Naive B cell (primary cell): ENCODE measurements around the gene CCDC38. TPM values are rescaled to one million over a fixed set of nuclear protein-coding genes. Genes with fewer than 3 reads are reported as not detected.

Source experiments
- ATAC-seq, 2 donors: fragments of 150-1000 bp; cut with Tn5 transposase; 2 replicates each; pipeline ENCODE4 v1.10.0; 2021; ENCODE audit warnings: low read depth in 2 of 2, mild to moderate bottlenecking in 2 of 2, moderate library complexity in 2 of 2
- DNase-seq: peaks from one replicate; pipeline ENCODE4 v3.0.0; 2022
- H3K27ac Mint-ChIP-seq, 6 donors: one replicate each; pipeline ENCODE4 v1.8.0; 2020 to 2022; ENCODE audit warnings: mild to moderate bottlenecking in 6 of 6, mixed read lengths in 6 of 6, moderate library complexity in 5 of 6, inconsistent platforms in 2 of 6
- H3K27me3 Mint-ChIP-seq, 3 donors: one replicate each; pipeline ENCODE4 v1.8.0; 2021 to 2022; ENCODE audit warnings: mixed read lengths in 3 of 3, mild to moderate bottlenecking in 1 of 3
- H3K36me3 Mint-ChIP-seq, 2 donors: one replicate each; pipeline ENCODE4 v1.8.0; 2020 to 2022; ENCODE audit warnings: mixed read lengths in 2 of 2, inconsistent platforms in 1 of 2, mild to moderate bottlenecking in 1 of 2
- H3K4me1 Mint-ChIP-seq, 3 donors: one replicate each; pipeline ENCODE4 v1.8.0; 2020 to 2022; ENCODE audit warnings: mixed read lengths in 3 of 3, inconsistent platforms in 1 of 3, mild to moderate bottlenecking in 1 of 3, moderate library complexity in 1 of 3
- H3K4me3 Mint-ChIP-seq, 8 donors: one replicate each; pipeline ENCODE4 v1.8.0; 2020 to 2022; ENCODE audit warnings: mild to moderate bottlenecking in 8 of 8, mixed read lengths in 8 of 8, moderate library complexity in 8 of 8, inconsistent platforms in 2 of 8
- H3K9me3 Mint-ChIP-seq, 7 donors: one replicate each; pipeline ENCODE4 v1.8.0; 2020 to 2022; ENCODE audit warnings: mixed read lengths in 7 of 7, mild to moderate bottlenecking in 5 of 7, inconsistent platforms in 2 of 7, moderate library complexity in 1 of 7
- polyA plus RNA-seq, 6 donors: library from polyadenylated mRNA; unstranded; fragments of 300-500 nt; fragmentation: Illumina TruSeq; gene quantifications; one replicate each; pipeline ENCODE4 v1.2.3, GENCODE V29; 2021; ENCODE audit warnings: low read depth in 6 of 6

CCDC38 gene
- polyA plus RNA-seq, 6 donors from 2014 or later, result 0.12 TPM; not detected in 5

DNA sequence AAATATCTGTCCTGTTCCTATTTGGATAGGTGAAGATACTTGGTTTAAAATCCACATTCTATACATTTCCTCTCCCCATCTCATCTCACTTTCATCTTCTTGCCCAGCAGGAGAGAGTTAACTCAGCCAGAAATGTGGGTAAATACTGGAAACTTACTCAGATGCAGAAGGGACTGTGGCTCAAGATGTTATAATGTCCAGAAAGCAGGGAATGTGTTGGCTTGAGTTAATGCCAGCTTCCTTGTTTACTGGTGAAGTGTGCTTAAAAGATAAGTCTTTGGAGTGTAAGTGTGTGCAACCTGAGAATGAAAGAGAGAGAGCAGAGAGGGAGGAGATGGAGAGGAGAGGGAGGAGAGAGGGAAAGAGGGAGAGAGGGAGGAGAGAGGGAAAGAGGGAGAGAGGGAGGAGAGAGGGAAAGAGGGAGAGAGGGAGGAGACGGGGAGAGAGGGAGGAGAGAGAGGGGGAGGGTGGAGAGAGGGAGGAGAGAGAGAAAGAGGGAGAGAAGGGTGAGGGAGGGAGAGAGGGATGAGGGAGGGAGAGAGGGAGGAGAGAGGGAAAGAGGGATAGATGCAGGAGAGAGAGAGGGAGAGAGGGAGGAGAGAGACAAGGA lies 105.7 kb downstream of the CCDC38 start:
- no peak overlapping the region for H3K27ac Mint-ChIP-seq
- peaks cover 18 to 31% (median 26%) of the 10 kb centered on the region in 3 donors for H3K27me3 Mint-ChIP-seq
- no peaks in the 10 kb centered on the region for H3K9me3 Mint-ChIP-seq
- ATAC-seq (no peak), DNase-seq (no peak)
- H3K4me3 Mint-ChIP-seq, result no peak overlapping the region
- peaks cover 0 to 8% of the 10 kb centered on the region in 2 donors for H3K36me3 Mint-ChIP-seq
- H3K4me1 Mint-ChIP-seq, result peaks cover 0 to 5% (median 0%) of the 10 kb centered on the region in 3 donors

- Mint-ChIP-seq H3K4me1 (peaks cover 0 to 5% (median 0%) of the 10 kb centered on the region in 3 donors), H3K27me3 (peaks cover 18 to 31% (median 26%) of the 10 kb centered on the region in 3 donors)
Observed at GRCh38 chr12:95836185-95836609, 106.2 kb downstream of the CCDC38 start.

GRCh38 chr12:95834572-95834971 lies 107.8 kb downstream of the CCDC38 start:
- peaks cover 26 to 43% (median 26%) of the 10 kb centered on the region in 3 donors for H3K27me3 Mint-ChIP-seq
- H3K4me3 Mint-ChIP-seq, result no peak overlapping the region
- DNase-seq (no peak), ATAC-seq (no peak)
- no peaks in the 10 kb centered on the region for H3K9me3 Mint-ChIP-seq
- no peak overlapping the region for H3K27ac Mint-ChIP-seq
- peaks cover 0 to 8% of the 10 kb centered on the region in 2 donors for H3K36me3 Mint-ChIP-seq
- peaks cover 0 to 5% (median 0%) of the 10 kb centered on the region in 3 donors for H3K4me1 Mint-ChIP-seq

More at GRCh38 chr12:95836185-95836609, 106.2 kb downstream of the CCDC38 start:
- H3K36me3 Mint-ChIP-seq, result peaks cover 0 to 8% of the 10 kb centered on the region in 2 donors
- H3K27ac Mint-ChIP-seq, result no peak overlapping the region
- H3K4me3 Mint-ChIP-seq, result no peak overlapping the region
- ATAC-seq (no peak), DNase-seq (no peak)
- H3K9me3 Mint-ChIP-seq, result no peaks in the 10 kb centered on the region

- H3K27me3 Mint-ChIP-seq, result peaks cover 13 to 37% (median 23%) of the 10 kb centered on the region in 3 donors
- H3K27ac Mint-ChIP-seq, result no peak overlapping the region
- no peaks in the 10 kb centered on the region for H3K4me1 Mint-ChIP-seq
- ATAC-seq, result no peak
- no peak for DNase-seq
- no peaks in the 10 kb centered on the region for H3K36me3 Mint-ChIP-seq
- H3K9me3 Mint-ChIP-seq, result no peaks in the 10 kb centered on the region
- H3K4me3 Mint-ChIP-seq, result no peak overlapping the region
Observed at GRCh38 chr12:95830335-95831089, 111.9 kb downstream of the CCDC38 start.

DNA sequence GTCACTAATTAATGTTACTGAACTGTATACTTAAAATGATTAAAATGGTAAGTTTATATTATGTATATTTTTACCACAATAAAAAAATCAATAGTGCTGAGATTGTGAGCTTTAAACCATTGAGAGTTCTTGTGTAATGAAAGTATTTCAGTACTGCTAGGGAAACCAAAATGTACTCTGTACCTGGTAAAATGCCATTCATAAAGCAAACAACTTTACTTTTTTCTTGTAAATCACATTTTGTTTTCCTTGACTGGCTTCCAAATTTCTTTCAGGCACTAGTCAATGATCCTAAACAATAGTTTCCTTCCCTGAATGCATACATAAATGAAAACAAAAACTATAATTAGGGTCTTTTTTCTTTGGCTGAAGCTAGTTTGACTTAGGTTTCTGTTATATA lies 113.0 kb downstream of the CCDC38 start:
- H3K4me1 Mint-ChIP-seq, result no peaks in the 10 kb centered on the region
- H3K4me3 Mint-ChIP-seq, result no peak overlapping the region
- H3K27me3 Mint-ChIP-seq, result peaks cover 15 to 41% (median 31%) of the 10 kb centered on the region in 3 donors
- no peak for DNase-seq
- no peaks in the 10 kb centered on the region for H3K36me3 Mint-ChIP-seq
- no peaks in the 10 kb centered on the region for H3K9me3 Mint-ChIP-seq
- no peak overlapping the region for H3K27ac Mint-ChIP-seq
- ATAC-seq, result no peak

DNA sequence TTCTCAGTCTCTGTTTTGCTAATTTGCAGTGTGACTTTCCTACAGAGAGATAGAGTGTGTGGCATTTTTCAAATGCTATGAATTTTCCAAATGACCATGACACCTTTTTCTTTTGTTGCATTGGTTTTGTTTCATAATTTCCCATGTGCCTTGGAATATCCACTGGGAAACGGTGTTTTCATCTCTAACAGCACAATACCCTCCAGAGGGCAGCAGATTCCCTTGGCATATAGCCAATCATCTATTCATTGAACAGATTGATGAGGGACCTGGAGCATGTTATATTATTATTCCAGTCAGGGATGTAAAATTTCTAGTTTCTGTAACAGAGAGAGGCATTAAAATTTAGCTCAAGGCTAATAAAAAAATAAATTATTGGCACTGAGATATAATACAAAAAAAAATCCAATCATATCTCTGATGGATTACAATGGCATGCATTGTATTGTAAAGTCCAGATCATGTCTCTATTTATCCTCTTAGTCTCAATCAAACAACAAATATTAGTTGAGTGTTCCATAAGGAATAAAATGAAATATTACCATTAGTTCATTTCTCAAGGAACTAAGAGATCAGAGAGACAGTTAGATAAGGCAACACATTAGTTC lies 122.2 kb downstream of the CCDC38 start:
- Mint-ChIP-seq H3K27ac (no peak overlapping the region), H3K9me3 (no peaks in the 10 kb centered on the region), H3K27me3 (peaks cover 24 to 39% (median 37%) of the 10 kb centered on the region in 3 donors), H3K36me3 (no peaks in the 10 kb centered on the region), H3K4me1 (no peaks in the 10 kb centered on the region), H3K4me3 (no peak overlapping the region)
- DNase-seq (no peak), ATAC-seq (no peak)

Other genes starting within 250 kb of the CCDC38 start
- gene NTN4, start 151.8 kb downstream of the CCDC38 start, polyA plus RNA-seq, result not detected
- 10 to 100 TPM; 27.2 to 56.2 (median 51.2) TPM for gene SNRPF, start 83.7 kb downstream of the CCDC38 start, polyA plus RNA-seq
- under 1 TPM in 4 of 6 donors, not detected in 2; 0.20 to 0.85 (median 0.39) TPM for gene AMDHD1, start 717 bp upstream of the CCDC38 start, polyA plus RNA-seq
- gene HAL, start 53.7 kb upstream of the CCDC38 start, polyA plus RNA-seq, result 1 to 10 TPM in 1 of 6 donors, under 1 TPM in 3, not detected in 2; 0.36 to 1.4 (median 0.75) TPM
- gene LTA4H, start 93.0 kb upstream of the CCDC38 start, polyA plus RNA-seq, result 100 to 1,000 TPM; 203 to 338 (median 258) TPM